Ovary (tissue), 9 donors: ENCODE data around the gene SYNPO2. TPM values are rescaled to one million over a fixed set of nuclear protein-coding genes. Genes with fewer than 3 reads are reported as not detected.
"Not testable (repeated sequence)": the region's sequence is repeated elsewhere in the genome, so short reads cannot be mapped to it uniquely, and the experiment has no call there.

Experiments used
- DNase-seq, 5 donors: peaks; one replicate each; pipeline ENCODE4 v3.0.0-alpha.2; 2019 to 2020
- H3K27ac ChIP-seq, 2 donors: fragments of 200-600 bp; one replicate each; pipeline versions ENCODE4 v1.5.1 to v1.8.0; 2019 to 2022
- H3K27me3 ChIP-seq: fragments of 200-600 bp; one replicate; pipeline ENCODE4 v1.8.0; 2022
- H3K36me3 ChIP-seq: fragments of 200-600 bp; sonication (generic); one replicate; pipeline ENCODE4 v1.5.1; 2019
- H3K4me1 ChIP-seq: one replicate; pipeline ENCODE4 v1.8.1; 2013; ENCODE audit warnings: mild to moderate bottlenecking, moderate library complexity; ENCODE audit not compliant: insufficient read depth
- H3K4me3 ChIP-seq: fragments of 200-600 bp; sonication (generic); one replicate; pipeline ENCODE4 v1.5.1; 2017
- H3K9me3 ChIP-seq, 2 donors: fragments of 200-600 bp in 1 of 2; sonication (generic) in 1 of 2; one replicate each; pipeline versions ENCODE4 v1.5.1 to v1.8.1; 2013 to 2019; ENCODE audit warnings: mild to moderate bottlenecking in 1 of 2, moderate library complexity in 1 of 2
- EP300 ChIP-seq: sonication (generic); formaldehyde crosslinking; IDR thresholded peaks from one replicate; pipeline ENCODE4 v1.6.1; 2017; ENCODE audit warnings: antibody characterized with exemption
- POLR2A ChIP-seq: fragments of 450-650 bp; IDR thresholded peaks from one replicate; pipeline ENCODE4 v1.6.1; 2017; ENCODE audit warnings: antibody characterized with exemption, mild to moderate bottlenecking, moderate library complexity
- WGBS, 3 donors: extraction: QIAGEN DNeasy Blood & Tissue Kit in 1 of 3; methylation state at CpG; one replicate each; pipeline versions ENCODE4 v1.1.5 to v1.1.7; 2013 to 2017; 5-methylcytosine and 5-hydroxymethylcytosine counted together
- intact Hi-C, 4 donors: fragments of 100-400 bp; cut with DNase I; formaldehyde crosslinking; loops; one replicate each; pipeline versions ENCODE4 v1.11.0 to v1.15.1; 2022 to 2023
- polyA plus RNA-seq, 2 donors: library from polyadenylated mRNA; stranded (reverse); fragments of 200-250 nt in 1 of 2; fragments of 350-450 nt in 1 of 2; fragmentation: Illumina TruSeq in 1 of 2; extraction: RNeasy Lipid Tissue Mini Kit (QIAGEN cat#74804) in 1 of 2; gene quantifications; one replicate each; pipeline ENCODE4 v1.2.3, GENCODE V29; 2013 to 2014
- total RNA-seq, 7 donors: library from RNA; depleted of rRNA in 2 of 7; stranded (reverse); fragments of >200 nt in 2 of 7; fragmentation: NEBNext Ultra II Directional in 3 of 7; extraction: Animal tissue kit (Norgen Biotek cat#: 25700) in 3 of 7; gene quantifications; one replicate each; pipeline versions ENCODE4 v1.1.0 to v1.2.4, GENCODE V29; 2016 to 2023
- TF ChIP-seq, protein P1 (sequence below), 3 donors: fragments of 450-650 bp in 2 of 3; fragments of 200-600 bp in 1 of 3; IDR thresholded peaks; one replicate each; pipeline versions ENCODE4 v1.5.1 to v1.8.0; 2016 to 2022; ENCODE audit warnings: antibody characterized with exemption in 3 of 3, mild to moderate bottlenecking in 1 of 3
- donor health status: DM: no; HTN: no; CAD: no; lungs with moderate emphysema.
- donor health status: DM: no; HTN: no; CAD: no.
- donor health status: Bipolar disorder and iron deficiency.
- donor health status: DM: yes; HTN: yes; CAD: no.
- donor health status: DM: no; HTN: no; CAD: no.
- donor health status: DM: yes; HTN: yes; CAD: no.

The SYNPO2 gene
- total and polyA plus RNA-seq, 9 donors, result 54.8 to 265 (median 121) TPM

DNA sequence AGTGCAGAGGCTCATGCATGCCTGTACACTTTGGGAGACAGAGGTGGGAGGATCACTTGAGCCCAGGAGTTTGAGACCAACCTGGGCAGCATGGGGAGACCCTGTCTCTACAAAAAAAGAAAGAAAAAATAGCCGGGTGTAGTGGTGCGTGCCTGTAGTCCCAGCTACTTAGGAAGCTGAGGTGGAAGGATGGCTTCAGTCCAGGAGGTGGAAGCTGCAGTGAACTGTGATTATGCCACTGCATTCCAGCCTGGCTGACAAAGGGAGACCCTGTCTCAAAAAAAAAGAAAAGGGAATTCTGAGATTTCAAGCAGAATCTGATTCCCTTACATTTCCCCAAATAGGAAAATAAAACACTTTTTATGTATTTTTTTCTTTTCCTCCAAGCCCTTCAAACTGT is 83.5 kb downstream of the SYNPO2 start:
- TF ChIP-seq, protein P1, sequence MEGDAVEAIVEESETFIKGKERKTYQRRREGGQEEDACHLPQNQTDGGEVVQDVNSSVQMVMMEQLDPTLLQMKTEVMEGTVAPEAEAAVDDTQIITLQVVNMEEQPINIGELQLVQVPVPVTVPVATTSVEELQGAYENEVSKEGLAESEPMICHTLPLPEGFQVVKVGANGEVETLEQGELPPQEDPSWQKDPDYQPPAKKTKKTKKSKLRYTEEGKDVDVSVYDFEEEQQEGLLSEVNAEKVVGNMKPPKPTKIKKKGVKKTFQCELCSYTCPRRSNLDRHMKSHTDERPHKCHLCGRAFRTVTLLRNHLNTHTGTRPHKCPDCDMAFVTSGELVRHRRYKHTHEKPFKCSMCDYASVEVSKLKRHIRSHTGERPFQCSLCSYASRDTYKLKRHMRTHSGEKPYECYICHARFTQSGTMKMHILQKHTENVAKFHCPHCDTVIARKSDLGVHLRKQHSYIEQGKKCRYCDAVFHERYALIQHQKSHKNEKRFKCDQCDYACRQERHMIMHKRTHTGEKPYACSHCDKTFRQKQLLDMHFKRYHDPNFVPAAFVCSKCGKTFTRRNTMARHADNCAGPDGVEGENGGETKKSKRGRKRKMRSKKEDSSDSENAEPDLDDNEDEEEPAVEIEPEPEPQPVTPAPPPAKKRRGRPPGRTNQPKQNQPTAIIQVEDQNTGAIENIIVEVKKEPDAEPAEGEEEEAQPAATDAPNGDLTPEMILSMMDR (IDR thresholded peaks at IDR 0.05), result no peak
- no peak for TF ChIP-seq EP300
- no peak for TF ChIP-seq POLR2A
- DNase-seq, result no peak
- Histone ChIP-seq H3K4me1 (peaks cover 25% of the 10 kb centered on the region), H3K27me3 (no peaks in the 10 kb centered on the region), H3K4me3 (no peak overlapping the region), H3K27ac (peak overlapping the region in 1 of 2 donors; percentile 29), H3K36me3 (no peaks in the 10 kb centered on the region), H3K9me3 (no peaks in the 10 kb centered on the region)
- intact Hi-C loops, result loop anchor here in 1 of 4 donors (5.0 kb wide), 1 partner anchor 200 kb away; no protein-coding TSS in a partner anchor
- 18 to 44% (median 35%) methylated on average over 2 of the region's 2 CpGs for WGBS, 3 donors

DNA sequence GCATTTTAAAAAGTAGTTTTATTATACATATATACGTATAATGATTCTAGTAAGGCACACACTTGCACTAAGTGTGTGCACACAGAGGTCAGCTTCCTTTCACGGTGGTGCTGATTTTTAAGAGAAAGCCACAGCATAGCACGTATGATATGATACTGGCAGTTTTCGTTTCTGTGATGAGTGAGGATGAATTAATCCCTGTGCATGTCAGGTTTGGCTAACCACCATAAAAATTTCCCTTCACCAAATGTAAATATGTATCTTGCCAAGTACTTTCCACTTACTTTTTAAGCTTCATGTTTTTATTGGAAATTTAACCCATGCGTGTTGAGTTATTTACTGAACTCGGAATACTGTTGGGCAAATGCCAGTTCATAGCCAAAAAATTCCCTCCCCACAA is 84.6 kb downstream of the SYNPO2 start:
- Histone ChIP-seq H3K4me3 (no peak overlapping the region), H3K27me3 (no peaks in the 10 kb centered on the region), H3K27ac (peak overlapping the region in 1 of 2 donors; percentile 29), H3K4me1 (peaks cover 22% of the 10 kb centered on the region), H3K36me3 (no peaks in the 10 kb centered on the region), H3K9me3 (no peaks in the 10 kb centered on the region)
- TF ChIP-seq, protein P1 (IDR thresholded peaks at IDR 0.05), result no peak
- TF ChIP-seq POLR2A, result no peak
- 14 to 21% (median 18%) methylated on average over 6 of the region's 6 CpGs for WGBS, 3 donors
- DNase-seq, result no peak
- intact Hi-C loops, result loop anchor here in 1 of 4 donors (5.0 kb wide), 1 partner anchor 201 kb away; no protein-coding TSS in a partner anchor

DNA sequence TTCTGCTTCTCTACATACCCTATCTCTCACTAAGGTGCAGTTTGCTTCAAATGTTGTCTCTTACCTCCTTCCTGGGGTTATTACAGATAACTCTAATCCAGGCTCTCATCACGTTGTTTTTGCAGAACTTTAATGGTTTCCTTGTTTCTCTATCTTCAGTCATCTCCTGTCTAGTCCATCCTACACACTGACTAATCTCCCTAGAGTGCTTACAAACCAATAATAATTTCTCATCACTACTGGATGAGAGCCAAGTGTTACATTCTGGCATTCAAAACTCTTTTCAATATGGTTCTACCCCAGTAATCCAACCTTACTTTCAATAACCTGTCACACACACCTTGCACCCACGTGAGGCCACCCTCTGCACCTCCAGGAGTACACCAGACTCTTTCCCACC is 86.1 kb downstream of the SYNPO2 start:
- H3K4me3 ChIP-seq, result no peak overlapping the region
- peaks cover 18% of the 10 kb centered on the region for H3K4me1 ChIP-seq
- 70 to 75% (median 73%) methylated on average over 2 of the region's 2 CpGs for WGBS, 3 donors
- intact Hi-C loops, result loop anchor here in 1 of 4 donors (5.0 kb wide), 1 partner anchor 202 kb away; no protein-coding TSS in a partner anchor
- no peaks in the 10 kb centered on the region for H3K9me3 ChIP-seq
- H3K27ac ChIP-seq, result no peak overlapping the region
- DNase-seq, result no peak
- TF ChIP-seq POLR2A (no peak), EP300 (no peak)
- TF ChIP-seq, protein P1 (IDR thresholded peaks at IDR 0.05), result no peak
- no peaks in the 10 kb centered on the region for H3K27me3 ChIP-seq
- H3K36me3 ChIP-seq, result no peaks in the 10 kb centered on the region

DNA sequence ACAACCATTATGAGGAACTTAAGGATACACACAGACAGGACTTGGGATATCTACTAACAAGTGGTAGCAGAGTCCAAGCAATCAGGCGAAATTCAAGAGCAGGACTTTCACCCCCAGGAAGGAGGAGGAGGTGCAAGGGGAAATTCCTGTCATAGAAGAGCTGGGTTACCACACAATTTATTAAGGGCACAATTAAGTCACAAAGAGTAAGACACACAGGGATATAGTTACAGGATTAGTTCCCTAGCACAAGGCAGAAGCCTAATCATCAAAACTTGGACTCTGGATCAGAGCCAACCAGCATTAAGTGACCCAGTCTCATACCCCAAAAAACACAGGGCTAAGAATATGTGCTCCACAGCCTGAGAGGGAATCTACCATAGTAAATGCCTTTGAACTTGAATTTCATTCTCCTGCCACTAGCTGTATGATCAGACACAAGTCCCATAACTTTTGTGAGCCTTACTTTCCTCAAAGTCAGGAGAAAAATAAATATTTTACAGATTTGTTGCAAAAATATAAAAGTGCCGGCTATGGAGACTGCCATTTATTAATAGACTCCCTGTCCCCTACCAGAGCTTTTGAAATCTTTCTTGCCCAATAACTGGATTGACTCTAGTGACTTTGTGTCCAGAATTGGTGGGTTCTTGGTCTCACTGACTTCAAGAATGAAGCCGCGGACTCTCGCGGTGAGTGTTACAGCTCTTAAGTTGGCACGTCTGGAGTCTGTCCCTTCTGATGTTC is 87.0 kb downstream of the SYNPO2 start:
- DNase-seq, result no peak
- intact Hi-C loops, result no loop called here
- TF ChIP-seq, protein P1 (IDR thresholded peaks at IDR 0.05), result no peak
- no peak for TF ChIP-seq POLR2A
- no peak for TF ChIP-seq EP300
- peaks cover 18% of the 10 kb centered on the region for H3K4me1 ChIP-seq
- WGBS, 3 donors, result 94% methylated on average over 7 of the region's 7 CpGs
- H3K4me3 ChIP-seq, result no peak overlapping the region
- H3K9me3 ChIP-seq, result no peaks in the 10 kb centered on the region
- H3K27me3 ChIP-seq, result no peaks in the 10 kb centered on the region
- no peaks in the 10 kb centered on the region for H3K36me3 ChIP-seq
- no peak overlapping the region for H3K27ac ChIP-seq

DNA sequence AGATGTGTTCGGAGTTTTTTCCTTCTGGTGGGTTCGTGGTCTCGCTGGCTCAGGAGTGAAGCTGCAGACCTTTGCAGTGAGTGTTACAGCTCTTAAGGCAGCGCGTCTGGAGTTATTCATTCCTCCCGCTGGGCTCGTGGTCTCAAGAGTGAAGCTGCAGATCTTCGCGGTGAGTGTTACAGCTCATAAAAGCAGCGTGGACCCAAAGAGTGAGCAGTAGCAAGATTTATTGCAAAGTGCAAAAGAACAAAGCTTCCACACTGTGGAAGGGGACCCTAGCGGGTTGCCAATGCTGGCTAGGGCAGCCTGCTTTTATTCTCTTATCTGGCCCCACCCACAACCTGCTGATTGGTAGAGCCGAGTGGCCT is 87.5 kb downstream of the SYNPO2 start:
- intact Hi-C loops, H3K9me3 ChIP-seq, H3K27ac ChIP-seq, H3K36me3 ChIP-seq, H3K27me3 ChIP-seq, DNase-seq, H3K4me3 ChIP-seq: not testable (repeated sequence)
- peaks cover 17% of the 10 kb centered on the region for H3K4me1 ChIP-seq
- 95 to 98% (median 97%) methylated on average over 12 of the region's 12 CpGs for WGBS, 3 donors

DNA sequence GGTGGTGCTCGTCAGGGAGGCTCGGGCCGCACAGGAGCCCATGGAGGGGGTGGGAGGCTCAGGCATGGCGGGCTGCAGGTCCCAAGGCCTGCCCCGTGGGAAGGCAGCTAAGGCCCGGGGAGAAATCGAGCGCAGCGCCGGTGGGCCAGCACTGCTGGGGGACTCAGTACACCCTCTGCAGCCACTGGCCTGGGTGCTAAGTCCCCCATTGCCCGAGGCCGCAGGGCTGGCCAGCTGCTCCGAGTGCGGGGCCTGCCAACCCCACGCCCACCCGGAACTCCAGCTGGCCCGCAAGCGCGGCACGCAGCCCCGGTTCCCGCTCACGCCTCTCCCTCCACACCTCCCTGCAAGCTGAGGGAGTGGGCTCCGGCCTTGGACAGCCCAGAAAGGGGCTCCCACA is 88.4 kb downstream of the SYNPO2 start:
- intact Hi-C loops, H3K9me3 ChIP-seq, H3K4me3 ChIP-seq, H3K27me3 ChIP-seq, H3K36me3 ChIP-seq, H3K27ac ChIP-seq, DNase-seq: not testable (repeated sequence)
- 87 to 97% (median 95%) methylated on average over 14 to 24 of the region's 24 CpGs for WGBS, 3 donors
- H3K4me1 ChIP-seq, result peaks cover 10% of the 10 kb centered on the region
